Nephron progenitor cell (in vitro differentiated cells): ENCODE data around the gene MCTP1.

Source experiments
- DNase-seq: peaks from one replicate; pipeline ENCODE4 v3.0.0; 2021
- H3K27ac Mint-ChIP-seq: 2 replicates; pipeline ENCODE4 v1.8.0; 2021; ENCODE audit warnings: mild to moderate bottlenecking, moderate library complexity, mixed read lengths
- H3K27me3 Mint-ChIP-seq: 2 replicates; pipeline ENCODE4 v1.8.0; 2021; ENCODE audit warnings: mild to moderate bottlenecking, low read depth, mixed read lengths; ENCODE audit not compliant: poor library complexity
- H3K36me3 Mint-ChIP-seq: 2 replicates; pipeline ENCODE4 v1.8.0; 2021; ENCODE audit warnings: low read depth, mixed read lengths
- H3K4me1 Mint-ChIP-seq: 2 replicates; pipeline ENCODE4 v1.8.0; 2021; ENCODE audit warnings: mixed read lengths
- H3K4me3 Mint-ChIP-seq: 2 replicates; pipeline ENCODE4 v1.8.0; 2021; ENCODE audit warnings: mild to moderate bottlenecking, moderate library complexity, mixed read lengths
- H3K9me3 Mint-ChIP-seq: 2 replicates; pipeline ENCODE4 v1.8.0; 2021; ENCODE audit warnings: mild to moderate bottlenecking, moderate library complexity, mixed read lengths
- CTCF ChIP-seq: fragments of 200-600 bp; sonication (generic); IDR thresholded peaks from 2 replicates; pipeline ENCODE4 v1.5.0; 2021; ENCODE audit warnings: antibody characterized with exemption

The MCTP1 gene

GRCh38 chr5:95244479-95244878 lies 40.4 kb downstream of the MCTP1 start:
- no peak for TF ChIP-seq CTCF
- H3K36me3 Mint-ChIP-seq, result no peaks in the 10 kb centered on the region
- H3K4me1 Mint-ChIP-seq, result no peaks in the 10 kb centered on the region
- peaks cover 17% of the 10 kb centered on the region for H3K9me3 Mint-ChIP-seq
- no peak overlapping the region for H3K4me3 Mint-ChIP-seq
- DNase-seq, result no peak
- peaks cover 5% of the 10 kb centered on the region for H3K27me3 Mint-ChIP-seq
- H3K27ac Mint-ChIP-seq, result no peak overlapping the region

GRCh38 chr5:95241635-95242034 lies 43.3 kb downstream of the MCTP1 start:
- Mint-ChIP-seq H3K9me3 (no peaks in the 10 kb centered on the region), H3K4me3 (no peak overlapping the region), H3K27me3 (no peaks in the 10 kb centered on the region), H3K27ac (no peak overlapping the region), H3K4me1 (no peaks in the 10 kb centered on the region), H3K36me3 (no peaks in the 10 kb centered on the region)
- TF ChIP-seq CTCF, result no peak
- DNase-seq, result no peak

- TF ChIP-seq CTCF, result no peak
- Mint-ChIP-seq H3K27me3 (no peaks in the 10 kb centered on the region), H3K27ac (no peak overlapping the region), H3K4me1 (no peaks in the 10 kb centered on the region), H3K36me3 (no peaks in the 10 kb centered on the region), H3K9me3 (no peaks in the 10 kb centered on the region), H3K4me3 (no peak overlapping the region)
- no peak for DNase-seq
Measured at GRCh38 chr5:95241161-95241560, 43.7 kb downstream of the MCTP1 start.

GRCh38 chr5:95238560-95239325 lies 46.2 kb downstream of the MCTP1 start:
- no peak for TF ChIP-seq CTCF
- DNase-seq, result no peak
- Mint-ChIP-seq H3K36me3 (no peaks in the 10 kb centered on the region), H3K27ac (no peak overlapping the region), H3K27me3 (peaks cover 1% of the 10 kb centered on the region), H3K4me1 (no peaks in the 10 kb centered on the region), H3K9me3 (no peaks in the 10 kb centered on the region), H3K4me3 (no peak overlapping the region)

- Mint-ChIP-seq H3K4me1 (no peaks in the 10 kb centered on the region), H3K9me3 (peaks cover 4% of the 10 kb centered on the region), H3K27ac (no peak overlapping the region), H3K27me3 (peaks cover 4% of the 10 kb centered on the region), H3K4me3 (no peak overlapping the region), H3K36me3 (no peaks in the 10 kb centered on the region)
- no peak for TF ChIP-seq CTCF
- DNase-seq, result no peak
Measured at GRCh38 chr5:95237324-95237723, 47.6 kb downstream of the MCTP1 start.

- H3K9me3 Mint-ChIP-seq, result peaks cover 8% of the 10 kb centered on the region
- peaks cover 4% of the 10 kb centered on the region for H3K27me3 Mint-ChIP-seq
- H3K4me3 Mint-ChIP-seq, result no peak overlapping the region
- no peaks in the 10 kb centered on the region for H3K4me1 Mint-ChIP-seq
- H3K27ac Mint-ChIP-seq, result no peak overlapping the region
- DNase-seq, result no peak
- no peaks in the 10 kb centered on the region for H3K36me3 Mint-ChIP-seq
- TF ChIP-seq CTCF, result no peak
Measured at GRCh38 chr5:95235439-95235982, 49.4 kb downstream of the MCTP1 start.
